Liver (tissue), 9 donors: ENCODE measurements around the gene PIP5KL1. TPM values are rescaled to one million over a fixed set of nuclear protein-coding genes. Genes with fewer than 3 reads are reported as not detected.

Experiments
- DNase-seq: peaks from one replicate; pipeline ENCODE4 v3.0.0-alpha.2; 2017; ENCODE audit warnings: low spot score
- H3K27ac ChIP-seq, 2 donors: one replicate each; pipeline ENCODE4 v1.7.0; 2013; ENCODE audit warnings: inconsistent platforms in 2 of 2, low read length in 2 of 2, control low read depth in 1 of 2, low read depth in 1 of 2, mild to moderate bottlenecking in 1 of 2
- H3K27me3 ChIP-seq, 4 donors: one replicate each; pipeline versions ENCODE4 v1.6.1 to v1.7.0; 2013; ENCODE audit warnings: low read length in 3 of 4, inconsistent platforms in 1 of 4, mild to moderate bottlenecking in 1 of 4, moderate library complexity in 1 of 4; ENCODE audit not compliant: control insufficient read depth in 4 of 4, insufficient read depth in 4 of 4
- H3K36me3 ChIP-seq, 4 donors: one replicate each; pipeline versions ENCODE4 v1.6.1 to v1.7.0; 2013; ENCODE audit warnings: low read length in 3 of 4, mild to moderate bottlenecking in 3 of 4, low read depth in 1 of 4, moderate library complexity in 1 of 4; ENCODE audit not compliant: control insufficient read depth in 4 of 4, insufficient read depth in 3 of 4
- H3K4me1 ChIP-seq, 4 donors: one replicate each; pipeline versions ENCODE4 v1.6.1 to v1.7.0; 2013; ENCODE audit warnings: low read length in 3 of 4, mild to moderate bottlenecking in 3 of 4, moderate library complexity in 1 of 4; ENCODE audit not compliant: control insufficient read depth in 4 of 4, insufficient read depth in 4 of 4
- H3K4me3 ChIP-seq, 3 donors: one replicate each; pipeline versions ENCODE4 v1.6.1 to v1.7.0; 2013; ENCODE audit warnings: low read length in 3 of 3, control low read depth in 1 of 3, low read depth in 1 of 3, mild to moderate bottlenecking in 1 of 3
- H3K9ac ChIP-seq, 2 donors: one replicate each; pipeline ENCODE4 v1.7.0; 2013; ENCODE audit warnings: low read length in 2 of 2, mild to moderate bottlenecking in 2 of 2, moderate library complexity in 2 of 2, control low read depth in 1 of 2, low read depth in 1 of 2
- H3K9me3 ChIP-seq, 4 donors: one replicate each; pipeline versions ENCODE4 v1.6.1 to v1.7.0; 2013; ENCODE audit warnings: low read length in 3 of 4; ENCODE audit not compliant: control insufficient read depth in 4 of 4
- ATF3 ChIP-seq: IDR thresholded peaks from 2 replicates; pipeline ENCODE4 v1.6.1; 2016; ENCODE audit warnings: antibody characterized with exemption
- CTCF ChIP-seq: fragments of 150-350 bp; IDR thresholded peaks from 2 replicates; pipeline ENCODE4 v1.5.1; 2017; ENCODE audit warnings: improper control_type of control experiment, low read depth, low read length; ENCODE audit not compliant: missing input control
- EGR1 ChIP-seq, 2 donors: IDR thresholded peaks; 2 replicates each; pipeline ENCODE4 v1.6.1; 2016 to 2018; ENCODE audit warnings: antibody characterized with exemption in 2 of 2, low read depth in 2 of 2
- GABPA ChIP-seq, 2 donors: IDR thresholded peaks in 1 of 2; conservative IDR thresholded peaks in 1 of 2; 2 replicates each; pipeline ENCODE4 v1.6.1; 2016; ENCODE audit warnings: antibody characterized with exemption in 2 of 2, mild to moderate bottlenecking in 1 of 2, moderate library complexity in 1 of 2
- HNF4A ChIP-seq, 2 donors: conservative IDR thresholded peaks; 2 replicates each; pipeline ENCODE4 v1.6.1; 2016; ENCODE audit warnings: antibody characterized with exemption in 2 of 2, mild to moderate bottlenecking in 2 of 2
- HNF4G ChIP-seq: IDR thresholded peaks from 2 replicates; pipeline ENCODE4 v1.6.1; 2016; ENCODE audit warnings: antibody characterized with exemption
- JUND ChIP-seq, 2 donors: IDR thresholded peaks; 2 replicates each; pipeline ENCODE4 v1.6.1; 2016; ENCODE audit warnings: antibody characterized with exemption in 2 of 2
- NR2F2 ChIP-seq: IDR thresholded peaks from 2 replicates; pipeline ENCODE4 v1.6.1; 2016; ENCODE audit warnings: antibody characterized with exemption
- RAD21 ChIP-seq, 2 donors: IDR thresholded peaks; 2 replicates each; pipeline ENCODE4 v1.6.1; 2016; ENCODE audit warnings: antibody characterized with exemption in 2 of 2, mild to moderate bottlenecking in 2 of 2
- RXRA ChIP-seq, 2 donors: IDR thresholded peaks; 2 replicates each; pipeline ENCODE4 v1.6.1; 2017 to 2018; ENCODE audit warnings: antibody characterized with exemption in 2 of 2, mild to moderate bottlenecking in 1 of 2
- SP1 ChIP-seq: IDR thresholded peaks from 2 replicates; pipeline ENCODE4 v1.6.1; 2018; ENCODE audit warnings: antibody characterized with exemption, mild to moderate bottlenecking
- WGBS: extraction: QIAGEN DNeasy Blood & Tissue Kit; methylation state at CpG from one replicate; pipeline ENCODE4 v1.1.7; 2013; 5-methylcytosine and 5-hydroxymethylcytosine counted together
- polyA plus RNA-seq, 2 donors: library from polyadenylated mRNA; stranded (reverse) in 1 of 2; unstranded in 1 of 2; fragments of 200-250 nt in 1 of 2; fragments of >200 nt in 1 of 2; fragmentation: Nextera tagmentation in 1 of 2; extraction: Ambion mirVana in 1 of 2; gene quantifications; one replicate each; pipeline versions ENCODE4 v1.2.1 to v1.2.3, GENCODE V29; 2013 to 2015
- total RNA-seq, 2 donors: library from RNA; depleted of rRNA; stranded (reverse); fragments of >200 nt; gene quantifications; one replicate each; pipeline ENCODE4 v1.2.3, GENCODE V29; 2014
- TF ChIP-seq, protein P1 (sequence below): IDR thresholded peaks from 2 replicates; pipeline ENCODE4 v1.6.1; 2016; ENCODE audit warnings: antibody characterized with exemption
- TF ChIP-seq, protein P2 (sequence below): IDR thresholded peaks from 2 replicates; pipeline ENCODE4 v1.6.1; 2016; ENCODE audit warnings: antibody characterized with exemption
- TF ChIP-seq, protein P3 (sequence below): IDR thresholded peaks from 2 replicates; pipeline ENCODE4 v1.6.1; 2016; ENCODE audit warnings: antibody characterized with exemption, mild to moderate bottlenecking
- donor health status: healthy.
- donor health status: healthy.
- donor health status: healthy.
- donor health status: healthy.
- donor health status: healthy.

Gene PIP5KL1
- total and polyA plus RNA-seq, 4 donors, result 0.06 to 1.5 (median 0.49) TPM

DNA sequence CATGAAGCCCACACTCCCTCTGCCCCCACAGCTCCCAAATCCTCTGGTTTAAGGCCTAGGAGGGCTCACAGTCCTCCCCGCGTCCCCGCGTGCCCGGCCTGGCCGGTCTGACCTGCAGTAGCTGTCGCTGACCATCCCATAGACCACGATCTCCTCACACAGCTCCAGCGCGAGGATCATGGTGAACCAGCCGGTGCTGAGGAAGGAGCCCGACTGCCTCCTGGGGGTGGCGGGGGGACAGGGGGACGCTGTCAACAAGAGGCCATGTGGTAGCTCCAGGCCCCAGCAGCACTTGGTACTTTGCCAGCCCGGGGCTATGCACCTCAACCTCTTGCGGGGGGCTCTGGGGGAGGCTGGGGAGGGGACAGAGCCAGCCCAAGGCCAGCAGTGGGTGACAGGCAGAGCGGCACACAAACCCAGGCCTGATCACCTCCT, 20.7 kb downstream of the PIP5KL1 start (continued):
- no peak for TF ChIP-seq SP1
- no peak for TF ChIP-seq RAD21 (IDR thresholded peaks at IDR 0.05)
- no peak for TF ChIP-seq HNF4G
- TF ChIP-seq RXRA (IDR thresholded peaks at IDR 0.05), result no peak

DNA sequence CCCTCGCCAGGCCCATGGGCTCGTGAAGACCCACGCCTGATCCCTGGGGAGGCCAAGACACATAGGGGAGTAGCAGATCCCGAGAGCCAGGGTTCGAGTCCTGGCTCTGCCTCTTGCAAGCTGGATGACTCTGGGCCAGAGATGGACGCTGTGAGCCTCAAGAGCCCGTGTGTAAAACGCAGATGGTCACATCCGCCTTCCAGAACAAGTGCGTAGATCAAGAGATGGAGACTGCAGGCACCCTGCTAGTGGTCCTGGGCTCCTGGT, 22.0 kb downstream of the PIP5KL1 start:
- 95% methylated on average over 10 of the region's 10 CpGs for WGBS
- no peak overlapping the region for H3K9ac ChIP-seq
- no peaks in the 10 kb centered on the region for H3K27me3 ChIP-seq
- peaks cover 0 to 11% (median 5%) of the 10 kb centered on the region in 4 donors for H3K4me1 ChIP-seq
- no peak overlapping the region for H3K27ac ChIP-seq
- TF ChIP-seq, protein P1, sequence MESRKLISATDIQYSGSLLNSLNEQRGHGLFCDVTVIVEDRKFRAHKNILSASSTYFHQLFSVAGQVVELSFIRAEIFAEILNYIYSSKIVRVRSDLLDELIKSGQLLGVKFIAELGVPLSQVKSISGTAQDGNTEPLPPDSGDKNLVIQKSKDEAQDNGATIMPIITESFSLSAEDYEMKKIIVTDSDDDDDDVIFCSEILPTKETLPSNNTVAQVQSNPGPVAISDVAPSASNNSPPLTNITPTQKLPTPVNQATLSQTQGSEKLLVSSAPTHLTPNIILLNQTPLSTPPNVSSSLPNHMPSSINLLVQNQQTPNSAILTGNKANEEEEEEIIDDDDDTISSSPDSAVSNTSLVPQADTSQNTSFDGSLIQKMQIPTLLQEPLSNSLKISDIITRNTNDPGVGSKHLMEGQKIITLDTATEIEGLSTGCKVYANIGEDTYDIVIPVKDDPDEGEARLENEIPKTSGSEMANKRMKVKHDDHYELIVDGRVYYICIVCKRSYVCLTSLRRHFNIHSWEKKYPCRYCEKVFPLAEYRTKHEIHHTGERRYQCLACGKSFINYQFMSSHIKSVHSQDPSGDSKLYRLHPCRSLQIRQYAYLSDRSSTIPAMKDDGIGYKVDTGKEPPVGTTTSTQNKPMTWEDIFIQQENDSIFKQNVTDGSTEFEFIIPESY, result no peak
- no peak for TF ChIP-seq HNF4G
- TF ChIP-seq, protein P2, sequence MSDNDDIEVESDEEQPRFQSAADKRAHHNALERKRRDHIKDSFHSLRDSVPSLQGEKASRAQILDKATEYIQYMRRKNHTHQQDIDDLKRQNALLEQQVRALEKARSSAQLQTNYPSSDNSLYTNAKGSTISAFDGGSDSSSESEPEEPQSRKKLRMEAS, result no peak
- H3K9me3 ChIP-seq, result no peaks in the 10 kb centered on the region
- DNase-seq, result no peak
- peaks cover 0 to 1% (median 0%) of the 10 kb centered on the region in 4 donors for H3K36me3 ChIP-seq
- no peak overlapping the region for H3K4me3 ChIP-seq

GRCh38 chr9:127907867-127908659, 22.5 kb downstream of the PIP5KL1 start:
- peaks cover 0 to 12% (median 6%) of the 10 kb centered on the region in 4 donors for H3K4me1 ChIP-seq
- H3K4me3 ChIP-seq, result no peak overlapping the region
- DNase-seq, result no peak
- H3K27me3 ChIP-seq, result no peaks in the 10 kb centered on the region
- H3K9me3 ChIP-seq, result no peaks in the 10 kb centered on the region
- TF ChIP-seq ATF3 (no peak), GABPA (IDR thresholded peaks at IDR 0.05 in 1 of 2, conservative IDR thresholded peaks at IDR 0.05 in 1 of 2) (no peak), JUND (IDR thresholded peaks at IDR 0.05) (no peak), RXRA (IDR thresholded peaks at IDR 0.05) (no peak), NR2F2 (no peak), CTCF (no peak), SP1 (no peak), HNF4G (no peak), HNF4A (conservative IDR thresholded peaks at IDR 0.05) (no peak), EGR1 (IDR thresholded peaks at IDR 0.05; ENCODE audit: low read depth in 2 of 2) (no peak)
- TF ChIP-seq, protein P2, result no peak
- TF ChIP-seq, protein P1, result no peak
- TF ChIP-seq, protein P3, sequence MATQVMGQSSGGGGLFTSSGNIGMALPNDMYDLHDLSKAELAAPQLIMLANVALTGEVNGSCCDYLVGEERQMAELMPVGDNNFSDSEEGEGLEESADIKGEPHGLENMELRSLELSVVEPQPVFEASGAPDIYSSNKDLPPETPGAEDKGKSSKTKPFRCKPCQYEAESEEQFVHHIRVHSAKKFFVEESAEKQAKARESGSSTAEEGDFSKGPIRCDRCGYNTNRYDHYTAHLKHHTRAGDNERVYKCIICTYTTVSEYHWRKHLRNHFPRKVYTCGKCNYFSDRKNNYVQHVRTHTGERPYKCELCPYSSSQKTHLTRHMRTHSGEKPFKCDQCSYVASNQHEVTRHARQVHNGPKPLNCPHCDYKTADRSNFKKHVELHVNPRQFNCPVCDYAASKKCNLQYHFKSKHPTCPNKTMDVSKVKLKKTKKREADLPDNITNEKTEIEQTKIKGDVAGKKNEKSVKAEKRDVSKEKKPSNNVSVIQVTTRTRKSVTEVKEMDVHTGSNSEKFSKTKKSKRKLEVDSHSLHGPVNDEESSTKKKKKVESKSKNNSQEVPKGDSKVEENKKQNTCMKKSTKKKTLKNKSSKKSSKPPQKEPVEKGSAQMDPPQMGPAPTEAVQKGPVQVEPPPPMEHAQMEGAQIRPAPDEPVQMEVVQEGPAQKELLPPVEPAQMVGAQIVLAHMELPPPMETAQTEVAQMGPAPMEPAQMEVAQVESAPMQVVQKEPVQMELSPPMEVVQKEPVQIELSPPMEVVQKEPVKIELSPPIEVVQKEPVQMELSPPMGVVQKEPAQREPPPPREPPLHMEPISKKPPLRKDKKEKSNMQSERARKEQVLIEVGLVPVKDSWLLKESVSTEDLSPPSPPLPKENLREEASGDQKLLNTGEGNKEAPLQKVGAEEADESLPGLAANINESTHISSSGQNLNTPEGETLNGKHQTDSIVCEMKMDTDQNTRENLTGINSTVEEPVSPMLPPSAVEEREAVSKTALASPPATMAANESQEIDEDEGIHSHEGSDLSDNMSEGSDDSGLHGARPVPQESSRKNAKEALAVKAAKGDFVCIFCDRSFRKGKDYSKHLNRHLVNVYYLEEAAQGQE, result no peak
- no peak overlapping the region for H3K27ac ChIP-seq
- 88% methylated on average over 35 of the region's 35 CpGs for WGBS
- peaks cover 0 to 1% (median 0%) of the 10 kb centered on the region in 4 donors for H3K36me3 ChIP-seq
- H3K9ac ChIP-seq, result no peak overlapping the region
